ENCODE measurements around the gene GALNT18. TPM values are rescaled to one million over a fixed set of nuclear protein-coding genes. Genes with fewer than 3 reads are reported as not detected.

GALNT18 gene
- total and polyA plus RNA-seq, 4 donors = 2.1 to 11.0 (median 3.8) TPM

- TF ChIP-seq REST (IDR thresholded peaks at IDR 0.05) (no peak), RAD21 (IDR thresholded peaks at IDR 0.05) (no peak), HNF4A (conservative IDR thresholded peaks at IDR 0.05) (no peak)
Measured at GRCh38 chr11:11505692-11506091, 116.1 kb downstream of the GALNT18 start (continued).

DNA sequence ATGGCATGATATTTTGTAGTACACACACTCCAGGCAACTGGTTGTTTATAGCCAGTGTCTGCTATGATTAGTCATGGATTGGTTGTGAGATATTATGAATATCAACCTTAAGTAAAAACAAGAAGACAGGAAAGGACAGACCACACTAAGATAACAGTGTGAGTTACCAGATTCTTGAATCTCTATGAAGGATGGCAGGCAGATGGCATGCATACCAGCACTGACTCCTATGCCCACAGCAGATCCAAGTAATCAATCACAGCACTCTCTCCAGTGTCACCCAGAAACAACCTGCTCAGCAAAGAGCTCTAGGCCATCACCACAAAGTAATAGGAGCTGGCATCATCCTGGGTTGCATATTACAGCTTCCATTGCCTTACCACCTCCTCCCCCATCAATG is 116.6 kb downstream of the GALNT18 start:
- H3K4me1 ChIP-seq (ENCODE audit: control insufficient read depth in 4 of 4, insufficient read depth in 4 of 4, low read length in 3 of 4) = peaks cover 0 to 26% (median 23%) of the 10 kb centered on the region in 4 donors
- TF ChIP-seq HNF4G (IDR thresholded peaks at IDR 0.05) (no peak), RXRA (IDR thresholded peaks at IDR 0.05) (no peak), SP1 (IDR thresholded peaks at IDR 0.05) (no peak), TAF1 (conservative IDR thresholded peaks at IDR 0.05) (no peak), FOXA2 (IDR thresholded peaks at IDR 0.05) (no peak), RAD21 (IDR thresholded peaks at IDR 0.05) (no peak), ATF3 (IDR thresholded peaks at IDR 0.05) (no peak), FOXA1 (IDR thresholded peaks at IDR 0.05) (no peak)
- TF ChIP-seq, protein P1, sequence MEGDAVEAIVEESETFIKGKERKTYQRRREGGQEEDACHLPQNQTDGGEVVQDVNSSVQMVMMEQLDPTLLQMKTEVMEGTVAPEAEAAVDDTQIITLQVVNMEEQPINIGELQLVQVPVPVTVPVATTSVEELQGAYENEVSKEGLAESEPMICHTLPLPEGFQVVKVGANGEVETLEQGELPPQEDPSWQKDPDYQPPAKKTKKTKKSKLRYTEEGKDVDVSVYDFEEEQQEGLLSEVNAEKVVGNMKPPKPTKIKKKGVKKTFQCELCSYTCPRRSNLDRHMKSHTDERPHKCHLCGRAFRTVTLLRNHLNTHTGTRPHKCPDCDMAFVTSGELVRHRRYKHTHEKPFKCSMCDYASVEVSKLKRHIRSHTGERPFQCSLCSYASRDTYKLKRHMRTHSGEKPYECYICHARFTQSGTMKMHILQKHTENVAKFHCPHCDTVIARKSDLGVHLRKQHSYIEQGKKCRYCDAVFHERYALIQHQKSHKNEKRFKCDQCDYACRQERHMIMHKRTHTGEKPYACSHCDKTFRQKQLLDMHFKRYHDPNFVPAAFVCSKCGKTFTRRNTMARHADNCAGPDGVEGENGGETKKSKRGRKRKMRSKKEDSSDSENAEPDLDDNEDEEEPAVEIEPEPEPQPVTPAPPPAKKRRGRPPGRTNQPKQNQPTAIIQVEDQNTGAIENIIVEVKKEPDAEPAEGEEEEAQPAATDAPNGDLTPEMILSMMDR (IDR thresholded peaks at IDR 0.05; ENCODE audit: low read depth, low read length, missing input control) = no peak
- H3K27ac ChIP-seq (ENCODE audit: low read depth in 1 of 2, low read length in 2 of 2) = no peak overlapping the region
- H3K27me3 ChIP-seq (ENCODE audit: control insufficient read depth in 4 of 4, insufficient read depth in 4 of 4, low read length in 3 of 4) = no peaks in the 10 kb centered on the region
- no peak for DNase-seq (ENCODE audit: low spot score)
- H3K9ac ChIP-seq (ENCODE audit: low read depth in 1 of 2, low read length in 2 of 2) = no peak overlapping the region
- no peaks in the 10 kb centered on the region for H3K9me3 ChIP-seq (ENCODE audit: control insufficient read depth in 4 of 4, low read length in 3 of 4)
- no peak overlapping the region for H3K4me3 ChIP-seq (ENCODE audit: low read depth in 1 of 3, low read length in 3 of 3)
- H3K36me3 ChIP-seq (ENCODE audit: control insufficient read depth in 4 of 4, insufficient read depth in 3 of 4, low read depth in 1 of 4, low read length in 3 of 4) = no peaks in the 10 kb centered on the region

DNA sequence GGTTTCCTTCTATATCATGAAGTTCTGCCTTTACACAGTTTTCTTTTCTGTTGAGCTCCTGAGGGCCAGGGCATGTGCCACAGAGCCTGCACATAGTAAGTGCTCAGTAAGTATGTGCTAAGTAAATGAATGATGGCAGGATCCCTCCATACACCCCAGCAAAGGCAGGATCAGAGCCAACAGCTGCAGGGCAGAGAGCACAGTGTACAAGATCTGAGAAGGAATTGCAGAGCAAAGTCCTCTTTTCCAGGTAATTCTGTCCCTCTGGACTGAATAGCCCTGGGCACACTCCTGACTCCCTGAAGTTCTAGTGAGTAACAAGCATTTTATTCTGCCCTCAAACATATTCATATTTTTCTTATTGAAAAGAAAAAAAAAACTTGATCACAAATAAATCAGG is 117.7 kb downstream of the GALNT18 start:
- Histone ChIP-seq H3K9ac (ENCODE audit: low read depth in 1 of 2, low read length in 2 of 2) (no peak overlapping the region), H3K27me3 (ENCODE audit: control insufficient read depth in 4 of 4, insufficient read depth in 4 of 4, low read length in 3 of 4) (no peaks in the 10 kb centered on the region), H3K9me3 (ENCODE audit: control insufficient read depth in 4 of 4, low read length in 3 of 4) (no peaks in the 10 kb centered on the region), H3K4me1 (ENCODE audit: control insufficient read depth in 4 of 4, insufficient read depth in 4 of 4, low read length in 3 of 4) (peaks cover 0 to 26% (median 23%) of the 10 kb centered on the region in 4 donors), H3K4me3 (ENCODE audit: low read depth in 1 of 3, low read length in 3 of 3) (no peak overlapping the region), H3K36me3 (ENCODE audit: control insufficient read depth in 4 of 4, insufficient read depth in 3 of 4, low read depth in 1 of 4, low read length in 3 of 4) (no peaks in the 10 kb centered on the region), H3K27ac (ENCODE audit: low read depth in 1 of 2, low read length in 2 of 2) (no peak overlapping the region)
- DNase-seq (ENCODE audit: low spot score) = no peak
- TF ChIP-seq NR2F2 (IDR thresholded peaks at IDR 0.05) (no peak), JUND (IDR thresholded peaks at IDR 0.05) (no peak), SP1 (IDR thresholded peaks at IDR 0.05) (no peak), HNF4A (conservative IDR thresholded peaks at IDR 0.05) (no peak), TAF1 (conservative IDR thresholded peaks at IDR 0.05) (no peak), GABPA (IDR thresholded peaks at IDR 0.05 in 1 of 2, conservative IDR thresholded peaks at IDR 0.05 in 1 of 2) (no peak), ZBTB33 (IDR thresholded peaks at IDR 0.05) (no peak)

All from liver (tissue), 9 donors.